Aorta (tissue), 5 donors: ENCODE data around the gene TEX101. TPM values are rescaled to one million over a fixed set of nuclear protein-coding genes. Genes with fewer than 3 reads are reported as not detected.
A peak's percentile ranks its signal among the peaks of the same experiment; 100 is the strongest.

Source experiments
- ATAC-seq: fragments of 200-7000 bp; cut with Tn5 transposase; one replicate; pipeline ENCODE4 v1.9.1; 2022; ENCODE audit warnings: moderate library complexity; ENCODE audit not compliant: low FRiP score
- DNase-seq, 2 donors: peaks; one replicate each; pipeline ENCODE4 v3.0.0-alpha.2; 2020
- H3K27ac ChIP-seq, 2 donors: one replicate each; pipeline ENCODE4 v1.5.1; 2013; ENCODE audit warnings: low read length in 2 of 2, mild to moderate bottlenecking in 2 of 2, moderate library complexity in 2 of 2, control low read depth in 1 of 2, inconsistent platforms in 1 of 2, low read depth in 1 of 2
- H3K27me3 ChIP-seq, 2 donors: one replicate each; pipeline ENCODE4 v1.6.1; 2013; ENCODE audit warnings: control low read depth in 1 of 2, low read length in 1 of 2, mild to moderate bottlenecking in 1 of 2, moderate library complexity in 1 of 2; ENCODE audit not compliant: insufficient read depth in 2 of 2, control insufficient read depth in 1 of 2
- H3K36me3 ChIP-seq, 2 donors: one replicate each; pipeline ENCODE4 v1.6.1; 2013; ENCODE audit warnings: control low read depth in 1 of 2, low read length in 1 of 2, mild to moderate bottlenecking in 1 of 2; ENCODE audit not compliant: insufficient read depth in 2 of 2, control insufficient read depth in 1 of 2
- H3K4me1 ChIP-seq, 2 donors: one replicate each; pipeline ENCODE4 v1.6.1; 2013; ENCODE audit warnings: low read length in 2 of 2, control low read depth in 1 of 2, mild to moderate bottlenecking in 1 of 2, moderate library complexity in 1 of 2; ENCODE audit not compliant: insufficient read depth in 2 of 2, control insufficient read depth in 1 of 2
- H3K4me3 ChIP-seq, 2 donors: one replicate each; pipeline ENCODE4 v1.5.1; 2013; ENCODE audit warnings: low read length in 2 of 2, control low read depth in 1 of 2, mild to moderate bottlenecking in 1 of 2
- H3K9me3 ChIP-seq: one replicate; pipeline ENCODE4 v1.6.1; 2013; ENCODE audit warnings: mild to moderate bottlenecking, low read length; ENCODE audit not compliant: control insufficient read depth
- WGBS, 2 donors: extraction: QIAGEN DNeasy Blood & Tissue Kit; methylation state at CpG; one replicate each; pipeline ENCODE4 v1.1.7; 2013; 5-methylcytosine and 5-hydroxymethylcytosine counted together
- intact Hi-C, 2 donors: fragments of 100-400 bp; cut with DNase I; formaldehyde crosslinking; loops; one replicate each; pipeline versions ENCODE4 v1.14.2 to v1.15.0; 2022
- polyA plus RNA-seq, 2 donors: library from polyadenylated mRNA; stranded (reverse); fragments of 200-250 nt; gene quantifications; one replicate each; pipeline ENCODE4 v1.2.3, GENCODE V29; 2013
- total RNA-seq, 2 donors: library from RNA; stranded (reverse); fragmentation: NEBNext Ultra II Directional; extraction: Animal tissue kit (Norgen Biotek cat#: 25700); gene quantifications; one replicate each; pipeline ENCODE4 v1.2.1, GENCODE V29; 2021
- donor health status: healthy with polysubstance abuse.
- donor health status: Bipolar disorder and iron deficiency.
- donor health status: DM: no; HTN: no; CAD: no.
- donor health status: DM: no; HTN: no; CAD: no.
- donor health status: DM: yes; HTN: yes; CAD: no.

Gene TEX101
- total and polyA plus RNA-seq, 4 donors = not detected

DNA sequence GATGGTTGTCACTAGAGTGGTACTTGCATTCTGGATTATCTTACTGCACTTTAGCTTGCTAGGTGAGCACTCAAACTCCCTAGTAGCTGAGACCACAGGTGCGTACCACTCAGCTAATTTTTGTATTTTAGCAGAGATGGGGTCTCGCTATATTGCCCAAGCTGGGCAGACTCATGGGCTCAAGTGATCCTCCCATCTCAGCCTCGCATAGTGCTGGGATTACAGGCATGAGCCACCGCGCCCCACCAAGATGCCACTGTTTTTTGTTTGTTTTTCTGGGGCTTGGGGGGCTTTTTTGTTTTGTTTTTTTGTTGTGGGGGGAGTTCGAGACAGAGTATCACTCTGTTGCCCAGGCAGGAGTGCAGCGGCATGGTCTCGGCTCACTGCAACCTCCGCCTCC is 33.0 kb downstream of the TEX101 start:
- H3K9me3 ChIP-seq = no peaks in the 10 kb centered on the region
- H3K4me3 ChIP-seq = no peak overlapping the region
- DNase-seq (no peak), ATAC-seq (no peak)
- no peaks in the 10 kb centered on the region for H3K36me3 ChIP-seq
- H3K4me1 ChIP-seq = no peaks in the 10 kb centered on the region
- H3K27ac ChIP-seq = no peak overlapping the region
- 92 to 94% methylated on average over 9 of the region's 9 CpGs for WGBS, 2 donors
- no peaks in the 10 kb centered on the region for H3K27me3 ChIP-seq
- intact Hi-C loops = loop anchor here (1.0 to 2.0 kb wide), 2 partner anchors 71 to 72 kb away; no protein-coding TSS in a partner anchor

DNA sequence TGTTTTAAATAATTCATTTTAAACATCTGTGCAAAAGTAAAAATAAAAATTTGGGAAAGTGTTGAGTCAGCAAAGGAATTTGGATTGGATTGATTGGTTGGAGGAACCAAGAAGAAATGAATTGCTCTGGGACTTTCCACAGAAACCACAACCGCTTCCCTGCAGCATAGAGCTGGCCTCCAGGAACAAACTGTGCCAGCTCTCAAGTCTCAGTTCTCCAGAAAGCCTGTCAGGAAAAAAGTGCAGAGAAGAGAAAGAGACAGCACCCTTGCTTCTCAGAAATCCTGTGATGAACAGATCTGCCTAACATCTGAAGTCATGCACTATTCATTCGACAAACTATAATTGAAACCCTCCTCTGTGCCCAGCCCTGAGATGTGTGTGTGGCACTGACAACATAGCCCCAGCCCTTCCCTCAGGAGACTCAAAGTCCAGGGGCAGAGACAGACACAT is 35.9 kb downstream of the TEX101 start:
- 62 to 63% methylated on average over 2 of the region's 2 CpGs for WGBS, 2 donors
- Histone ChIP-seq H3K4me3 (no peak overlapping the region), H3K27me3 (no peaks in the 10 kb centered on the region), H3K27ac (no peak overlapping the region), H3K36me3 (no peaks in the 10 kb centered on the region), H3K9me3 (no peaks in the 10 kb centered on the region), H3K4me1 (no peaks in the 10 kb centered on the region)
- intact Hi-C loops = no loop called here
- DNase-seq (peak in 1 of 2 donors; percentile 16), ATAC-seq (no peak)

DNA sequence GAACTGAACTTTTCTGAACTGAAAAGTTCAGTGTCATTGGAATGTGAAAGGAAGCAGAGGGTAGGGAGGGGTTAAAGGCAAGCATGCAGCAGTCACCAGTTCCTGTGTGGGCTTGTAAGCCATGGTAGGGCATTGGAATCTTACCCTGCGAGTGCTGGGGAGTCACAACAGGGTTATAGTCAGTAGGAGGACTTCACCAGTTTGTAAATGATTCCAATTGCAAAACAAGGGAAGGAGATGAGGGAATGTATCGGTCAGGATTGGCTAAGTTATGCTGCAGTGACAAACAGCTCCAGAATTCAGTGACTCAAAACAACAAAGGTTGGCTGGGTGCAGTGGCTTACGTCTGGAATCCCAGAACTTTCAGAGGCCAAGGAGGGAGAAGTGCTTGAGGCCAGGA is 37.9 kb downstream of the TEX101 start:
- DNase-seq (no peak), ATAC-seq (no peak)
- Histone ChIP-seq H3K27ac (no peak overlapping the region), H3K4me3 (no peak overlapping the region), H3K27me3 (no peaks in the 10 kb centered on the region), H3K36me3 (no peaks in the 10 kb centered on the region), H3K4me1 (no peaks in the 10 kb centered on the region), H3K9me3 (no peaks in the 10 kb centered on the region)
- 57 to 61% methylated on average over 3 of the region's 3 CpGs for WGBS, 2 donors
- intact Hi-C loops = no loop called here

DNA sequence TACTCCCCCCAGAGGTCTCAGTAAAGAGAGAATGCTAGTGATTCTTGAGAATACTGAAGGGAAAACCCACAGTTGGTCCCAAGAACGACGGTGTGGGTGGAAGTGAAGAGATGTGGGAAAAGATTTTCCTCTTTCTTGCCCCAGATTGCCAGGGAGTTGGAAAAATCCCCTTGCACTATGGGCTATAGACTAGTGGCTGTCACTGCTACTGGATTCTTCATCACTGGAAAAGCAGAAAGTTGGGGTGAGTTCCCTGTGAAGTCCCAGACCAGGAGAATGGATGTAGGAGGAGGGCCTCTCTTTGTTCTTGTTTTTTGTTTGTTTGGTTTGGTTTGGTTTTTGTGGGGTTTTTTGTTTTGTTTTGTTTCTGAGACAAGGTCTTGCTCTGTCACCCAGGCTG is 39.3 kb downstream of the TEX101 start:
- intact Hi-C loops = no loop called here
- H3K27ac ChIP-seq = no peak overlapping the region

DNA sequence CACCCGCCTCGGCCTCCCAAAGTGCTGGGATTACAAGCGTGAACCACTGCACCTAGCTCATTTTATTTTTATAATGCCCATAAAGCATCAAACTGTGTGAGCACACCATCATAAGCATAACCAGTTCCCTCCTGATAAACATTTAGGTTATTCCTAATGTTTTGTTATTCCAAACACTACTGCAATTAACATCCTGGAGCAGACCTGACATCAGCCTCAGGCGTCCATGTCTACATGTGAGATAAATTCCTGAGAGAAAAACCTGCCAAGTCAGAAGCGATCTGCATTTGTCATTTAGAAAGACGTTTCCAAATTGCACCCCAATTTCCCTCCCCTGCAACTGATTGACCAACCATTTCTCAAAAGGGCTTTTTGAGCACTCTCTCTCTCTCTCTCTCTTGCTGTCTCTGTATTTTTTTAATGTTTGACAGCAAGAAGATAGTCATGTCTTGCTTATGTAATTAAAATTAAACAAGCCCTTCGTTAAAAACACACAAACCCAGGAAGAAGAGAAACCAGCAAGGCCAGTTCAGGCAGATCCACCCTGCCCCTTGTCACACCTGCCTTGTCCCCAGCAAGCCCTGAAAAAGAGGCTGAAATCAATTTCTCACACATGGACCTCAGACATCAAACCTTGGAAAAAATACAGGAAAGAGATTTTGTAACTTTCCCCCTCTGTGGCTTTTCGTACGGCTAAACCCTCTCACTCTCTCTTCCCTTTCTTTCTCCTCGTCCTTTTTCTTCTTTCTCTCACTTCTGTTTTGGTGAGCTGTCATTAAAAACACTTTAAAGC is 40.8 kb downstream of the TEX101 start:
- DNase-seq (no peak), ATAC-seq (no peak)
- WGBS, 2 donors = 54 to 56% methylated on average over 10 of the region's 10 CpGs
- H3K4me3 ChIP-seq = no peak overlapping the region
- intact Hi-C loops = no loop called here
- H3K9me3 ChIP-seq = no peaks in the 10 kb centered on the region
- no peaks in the 10 kb centered on the region for H3K4me1 ChIP-seq
- H3K27me3 ChIP-seq = no peaks in the 10 kb centered on the region
- no peak overlapping the region for H3K27ac ChIP-seq
- no peaks in the 10 kb centered on the region for H3K36me3 ChIP-seq

More for the DNA sequence above, 39.3 kb downstream of the TEX101 start:
- H3K9me3 ChIP-seq = no peaks in the 10 kb centered on the region
- DNase-seq = no peak
- no peak overlapping the region for H3K4me3 ChIP-seq
- ATAC-seq = no peak
- H3K4me1 ChIP-seq = no peaks in the 10 kb centered on the region
- WGBS, 2 donors = 66 to 72% methylated on average over 2 of the region's 2 CpGs
- no peaks in the 10 kb centered on the region for H3K27me3 ChIP-seq
- H3K36me3 ChIP-seq = no peaks in the 10 kb centered on the region

DNA sequence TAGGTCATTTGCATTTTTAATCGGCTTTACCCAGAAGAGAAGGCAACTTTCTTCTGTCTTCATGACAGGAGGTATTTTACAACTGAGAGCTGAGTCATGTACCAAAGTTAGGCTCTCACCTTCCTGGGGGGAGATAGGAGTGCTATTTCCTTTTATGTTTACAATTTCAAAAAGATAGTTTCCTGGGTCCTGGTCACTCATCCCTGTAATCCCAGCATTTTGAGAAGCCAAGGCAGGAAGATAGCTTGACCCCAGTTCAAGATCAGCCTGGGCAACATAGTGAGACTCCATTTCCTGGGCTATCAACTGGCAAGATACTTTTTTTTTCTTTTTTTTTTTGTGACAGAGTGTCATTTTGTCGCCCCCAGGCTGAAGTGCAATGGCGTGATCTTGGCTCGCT is 43.1 kb downstream of the TEX101 start:
- Histone ChIP-seq H3K36me3 (no peaks in the 10 kb centered on the region), H3K27ac (no peak overlapping the region), H3K4me1 (no peaks in the 10 kb centered on the region), H3K9me3 (no peaks in the 10 kb centered on the region), H3K27me3 (no peaks in the 10 kb centered on the region), H3K4me3 (no peak overlapping the region)
- intact Hi-C loops = no loop called here
- DNase-seq (no peak), ATAC-seq (no peak)
- WGBS, 2 donors = 83 to 88% methylated on average over 4 of the region's 4 CpGs

DNA sequence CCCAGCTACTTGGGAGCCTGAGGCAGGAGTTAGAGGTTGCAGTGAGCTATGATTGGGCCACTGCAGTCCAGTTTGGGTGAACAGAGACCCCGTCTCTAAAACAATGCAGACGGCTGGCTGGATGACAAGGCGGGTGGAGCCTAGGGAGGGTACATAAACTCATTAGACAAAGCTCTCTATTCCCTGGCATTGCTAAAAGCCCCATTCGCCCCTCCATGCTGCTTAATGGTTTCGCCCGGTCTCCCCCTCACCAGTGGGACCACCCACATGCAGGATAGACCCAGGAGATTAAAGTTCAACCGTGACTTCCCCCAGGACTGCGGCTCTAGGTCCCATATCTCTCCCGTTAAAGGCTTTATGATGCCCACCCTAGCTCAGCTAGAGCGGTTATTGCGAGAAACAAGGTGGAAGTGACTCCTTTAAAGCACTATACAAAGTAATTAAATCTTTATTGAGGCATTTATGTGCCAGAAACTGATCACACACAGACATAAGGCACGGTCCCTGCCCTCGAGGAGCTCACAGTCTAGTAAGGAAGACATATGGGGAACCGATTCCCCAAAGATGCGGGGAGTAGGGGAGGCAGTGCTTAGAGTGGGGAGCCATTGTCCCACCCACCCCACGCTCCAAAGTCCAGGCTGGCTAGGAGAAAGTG is 45.8 kb downstream of the TEX101 start:
- no peak for ATAC-seq
- Histone ChIP-seq H3K27me3 (no peaks in the 10 kb centered on the region), H3K27ac (no peak overlapping the region), H3K9me3 (no peaks in the 10 kb centered on the region), H3K4me3 (no peak overlapping the region), H3K4me1 (no peaks in the 10 kb centered on the region), H3K36me3 (no peaks in the 10 kb centered on the region)
- 76 to 81% methylated on average over 16 of the region's 16 CpGs for WGBS, 2 donors
- no peak for DNase-seq
- intact Hi-C loops = loop anchor here in 1 of 2 donors (5.0 kb wide), 2 partner anchors 42 to 57 kb away; partner anchors contain the start of gene PHLDB3

DNA sequence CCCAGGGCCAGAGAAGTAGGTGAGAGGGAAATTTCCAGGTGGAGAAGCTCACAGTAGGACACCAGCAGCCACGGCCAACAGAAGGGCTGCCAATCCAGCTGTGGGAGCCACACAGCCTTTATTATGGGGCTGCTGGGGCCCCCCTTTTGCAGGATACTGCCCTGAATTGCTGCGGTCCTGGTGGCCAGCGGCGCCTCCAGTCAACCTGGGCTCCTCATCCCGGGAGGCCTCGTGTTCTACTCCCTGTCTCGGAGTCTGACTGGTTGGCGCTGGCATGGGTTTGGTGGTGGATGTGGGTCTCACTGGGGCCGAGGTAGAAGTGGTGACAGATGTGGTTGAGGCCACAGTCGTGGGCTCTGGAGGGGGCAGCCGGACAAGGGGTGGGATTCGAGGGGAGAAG is 46.6 kb downstream of the TEX101 start:
- Histone ChIP-seq H3K36me3 (no peaks in the 10 kb centered on the region), H3K27ac (no peak overlapping the region), H3K9me3 (no peaks in the 10 kb centered on the region), H3K4me3 (no peak overlapping the region), H3K4me1 (no peaks in the 10 kb centered on the region), H3K27me3 (no peaks in the 10 kb centered on the region)
- intact Hi-C loops = loop anchor here in 1 of 2 donors (5.0 kb wide), 2 partner anchors 41 to 56 kb away; partner anchors contain the start of gene PHLDB3
- DNase-seq (no peak), ATAC-seq (no peak)
- 91 to 95% methylated on average over 12 of the region's 12 CpGs for WGBS, 2 donors
